ENCODE measurements around the gene DCN. TPM values are rescaled to one million over a fixed set of nuclear protein-coding genes. Genes with fewer than 3 reads are reported as not detected.

DCN gene
- total RNA-seq: 0.50 and 0.97 TPM in 2 replicates

GRCh38 chr12:91182636-91183455 is at the start of gene DCN:
DCN (minus strand) TSS chr12:91182817; CDS start chr12:91178552, 4,265 bp downstream.

GRCh38 chr12:91111366-91112325 is 71.0 kb downstream of the DCN start, which contains the start of gene LUM:
LUM (minus strand) TSS chr12:91111494; CDS start chr12:91108979, 2,515 bp downstream.

Other genes starting within 250 kb of the DCN start
- gene CCER1, start 227.6 kb downstream of the DCN start, total RNA-seq: under 0.01 TPM in 1 of 2 replicates, not detected in the other
- gene EPYC, start 177.8 kb downstream of the DCN start, total RNA-seq: not detected in 2 replicates
- not detected in 2 replicates for gene KERA, start 124.8 kb downstream of the DCN start, total RNA-seq
- gene LUM, start 71.3 kb downstream of the DCN start, total RNA-seq: 0.49 and 0.57 TPM in 2 replicates